GM13976 (cell line): Measurements from ENCODE around the gene NHEJ1.

Experiments used
- DNase-seq: peaks from one replicate; pipeline ENCODE4 v3.0.0; 2012; ENCODE audit warnings: low spot score
- in situ Hi-C: fragments of 300-500 bp; cut with MboI; formaldehyde crosslinking; loops from one replicate; pipeline ENCODE4 v1.12.0; 2022; ENCODE audit warnings: low sequenced_read_pairs, mixed read lengths, inconsistent platforms; ENCODE audit not compliant: unreplicated experiment
- TF ChIP-seq, protein P1 (sequence below): IDR thresholded peaks from 2 replicates; pipeline ENCODE4 v1.5.1; 2012; ENCODE audit warnings: borderline replicate concordance, mild to moderate bottlenecking; ENCODE audit not compliant: insufficient read depth; ENCODE audit errors: extremely low read depth, missing control alignments, control extremely low read depth

Gene NHEJ1

DNA sequence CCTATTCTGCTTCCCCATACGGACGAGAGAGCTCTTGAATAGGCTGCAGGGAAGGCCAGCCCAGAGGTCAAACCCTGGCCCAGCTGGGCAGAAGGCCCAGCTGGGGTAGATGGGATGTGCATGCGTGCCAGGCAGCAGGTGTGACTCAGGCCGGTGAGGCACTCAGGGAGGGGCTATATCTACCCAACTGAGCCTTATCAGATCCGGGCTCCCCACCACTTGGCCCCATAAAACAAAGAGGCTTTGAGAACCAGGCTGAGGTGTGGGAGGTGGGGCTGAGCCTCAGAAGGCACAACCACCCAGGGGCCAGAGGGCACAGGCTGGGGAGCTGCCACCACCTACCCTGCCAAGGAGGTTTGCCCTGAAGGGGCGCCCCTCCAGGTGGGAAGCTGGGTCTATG, 111.3 kb downstream of the NHEJ1 start:
- DNase-seq: no peak
- in situ Hi-C loops: loop anchor here (25.0 kb wide), 1 partner anchor 263 kb away; the partner anchor contains the start of gene PTPRN
- TF ChIP-seq, protein P1, sequence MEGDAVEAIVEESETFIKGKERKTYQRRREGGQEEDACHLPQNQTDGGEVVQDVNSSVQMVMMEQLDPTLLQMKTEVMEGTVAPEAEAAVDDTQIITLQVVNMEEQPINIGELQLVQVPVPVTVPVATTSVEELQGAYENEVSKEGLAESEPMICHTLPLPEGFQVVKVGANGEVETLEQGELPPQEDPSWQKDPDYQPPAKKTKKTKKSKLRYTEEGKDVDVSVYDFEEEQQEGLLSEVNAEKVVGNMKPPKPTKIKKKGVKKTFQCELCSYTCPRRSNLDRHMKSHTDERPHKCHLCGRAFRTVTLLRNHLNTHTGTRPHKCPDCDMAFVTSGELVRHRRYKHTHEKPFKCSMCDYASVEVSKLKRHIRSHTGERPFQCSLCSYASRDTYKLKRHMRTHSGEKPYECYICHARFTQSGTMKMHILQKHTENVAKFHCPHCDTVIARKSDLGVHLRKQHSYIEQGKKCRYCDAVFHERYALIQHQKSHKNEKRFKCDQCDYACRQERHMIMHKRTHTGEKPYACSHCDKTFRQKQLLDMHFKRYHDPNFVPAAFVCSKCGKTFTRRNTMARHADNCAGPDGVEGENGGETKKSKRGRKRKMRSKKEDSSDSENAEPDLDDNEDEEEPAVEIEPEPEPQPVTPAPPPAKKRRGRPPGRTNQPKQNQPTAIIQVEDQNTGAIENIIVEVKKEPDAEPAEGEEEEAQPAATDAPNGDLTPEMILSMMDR: no peak

DNA sequence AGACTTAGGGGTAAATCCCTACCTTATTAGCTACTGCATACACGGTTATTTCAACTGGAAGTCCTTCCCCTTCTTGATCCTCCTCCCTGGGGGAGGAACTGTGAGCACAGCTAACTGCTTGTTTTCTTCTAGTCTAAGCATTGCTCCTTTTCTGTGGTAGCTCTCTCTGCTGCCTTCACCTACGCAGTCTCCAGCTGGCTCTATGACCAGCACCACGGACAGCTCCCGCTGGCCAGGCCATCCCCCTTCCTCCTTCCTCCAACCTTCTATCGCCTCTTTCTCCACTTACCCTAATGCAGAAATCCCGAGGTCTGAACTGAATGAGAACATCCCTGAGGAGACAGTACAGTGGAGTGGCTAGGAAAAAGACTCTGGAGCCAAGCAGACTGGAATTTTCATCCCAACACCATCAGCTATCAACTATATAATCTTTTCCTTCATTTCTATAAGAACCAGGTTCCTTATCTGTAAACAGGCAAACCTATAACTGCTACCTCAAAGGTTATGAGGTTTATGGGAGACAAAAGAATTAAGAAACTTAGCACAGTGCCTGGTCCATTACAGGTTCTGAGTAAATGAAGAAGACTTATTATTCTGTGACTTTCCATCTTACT, 114.6 kb downstream of the NHEJ1 start:
- DNase-seq: peak; percentile 61
- in situ Hi-C loops: loop anchor here (25.0 kb wide), 1 partner anchor 266 kb away; the partner anchor contains the start of gene PTPRN
- TF ChIP-seq, protein P1: no peak

DNA sequence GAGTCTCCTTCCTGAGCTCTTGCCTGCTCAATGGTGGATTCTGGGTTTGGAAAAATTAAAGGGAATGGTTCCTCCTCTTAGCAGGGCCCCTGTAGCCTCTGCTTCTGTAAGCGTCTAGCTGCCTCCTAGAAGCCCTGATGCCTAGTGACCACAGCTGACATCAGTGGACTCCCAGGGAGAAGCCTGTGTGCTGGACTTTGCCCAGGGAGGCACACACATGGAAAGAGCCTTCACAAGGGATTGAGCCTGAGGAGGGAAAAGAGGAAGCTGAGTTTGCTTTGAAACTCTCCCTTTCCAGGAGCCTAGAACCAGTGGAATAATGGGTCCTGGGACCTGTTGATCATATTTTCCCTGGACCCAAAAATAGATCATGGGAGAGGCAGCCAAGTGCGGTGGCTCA, 117.9 kb downstream of the NHEJ1 start:
- in situ Hi-C loops: loop anchor here (25.0 kb wide), 1 partner anchor 270 kb away; the partner anchor contains the start of gene PTPRN
- TF ChIP-seq, protein P1: no peak
- no peak for DNase-seq

DNA sequence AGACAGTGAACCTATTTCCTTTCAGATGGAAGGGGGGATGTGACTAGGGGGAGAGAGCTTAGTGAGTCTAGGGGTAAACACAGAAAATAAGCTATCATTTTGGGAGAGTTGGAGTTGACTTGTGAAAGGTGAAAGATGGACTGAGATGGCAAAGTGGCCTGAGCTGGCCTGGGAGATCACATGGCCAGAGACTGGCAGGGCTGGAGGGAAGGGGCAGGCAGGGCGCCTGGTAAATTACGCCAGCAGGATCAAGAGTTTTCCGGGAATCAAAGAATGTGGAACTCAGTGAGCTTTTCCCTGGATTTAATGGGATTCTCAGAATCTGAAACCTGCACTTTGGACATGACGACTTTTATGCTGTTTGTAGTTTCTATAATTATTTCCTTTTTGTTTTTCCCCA, 118.5 kb downstream of the NHEJ1 start:
- DNase-seq: no peak
- in situ Hi-C loops: loop anchor here (25.0 kb wide), 1 partner anchor 270 kb away; the partner anchor contains the start of gene PTPRN
- TF ChIP-seq, protein P1: no peak

DNA sequence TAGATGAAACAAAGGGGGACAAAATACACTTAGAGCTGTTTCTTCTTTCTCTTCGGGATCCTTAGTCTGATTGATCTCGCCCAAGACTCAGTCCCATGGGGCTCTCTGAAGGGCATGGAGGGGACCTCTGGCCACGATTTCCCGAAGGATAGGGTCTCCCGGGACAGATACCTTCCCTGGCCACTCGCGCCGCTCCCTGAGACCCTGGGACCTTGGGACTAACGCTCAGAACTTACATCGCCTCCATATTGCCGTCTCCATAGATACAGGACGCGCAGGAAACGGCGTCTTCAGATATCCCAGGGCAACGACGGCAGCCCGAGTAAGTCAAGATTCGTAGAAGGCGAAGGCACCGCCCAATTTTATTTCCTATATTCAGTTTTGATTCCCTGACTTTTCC, 119.4 kb downstream of the NHEJ1 start, which contains the start of gene CFAP65:
CFAP65 (minus strand) TSS at position 265 of the 400 bp plus-strand sequence. CDS start 2,468 bp downstream, outside the sequence.
- TF ChIP-seq, protein P1: no peak
- DNase-seq: no peak
- in situ Hi-C loops: loop anchor here (25.0 kb wide), 1 partner anchor 271 kb away; the partner anchor contains the start of gene PTPRN

DNA sequence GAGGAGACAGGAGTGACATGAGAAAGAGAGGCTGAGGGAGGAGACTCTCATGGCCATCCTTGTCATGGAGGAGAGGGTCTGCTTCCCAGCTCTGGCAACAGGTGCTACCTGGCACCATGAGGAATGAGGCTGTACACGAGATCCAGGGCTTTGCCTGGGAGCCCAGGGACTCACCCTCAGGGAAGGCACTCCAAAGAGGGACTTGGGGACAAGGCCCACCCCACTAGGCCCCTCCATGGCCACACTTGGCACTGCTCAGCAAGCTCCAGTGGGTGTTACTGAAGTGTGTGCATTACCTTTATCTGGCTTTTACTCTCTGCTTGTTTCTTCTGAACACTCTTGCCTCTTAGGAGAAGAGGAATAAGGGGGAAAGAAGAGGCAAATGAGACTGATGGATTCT, 122.0 kb downstream of the NHEJ1 start:
- TF ChIP-seq, protein P1: no peak
- in situ Hi-C loops: loop anchor here (25.0 kb wide), 1 partner anchor 274 kb away; the partner anchor contains the start of gene PTPRN
- no peak for DNase-seq
